Mammary epithelial cell (primary cell): Measurements from ENCODE around the gene ADAM15.
A peak's percentile ranks its signal among the peaks of the same experiment; 100 is the strongest.

Experiments
- EZH2 ChIP-seq: IDR thresholded peaks from 2 replicates; pipeline ENCODE4 v1.6.1; 2012; ENCODE audit warnings: low read length, inconsistent platforms, borderline replicate concordance
- TF ChIP-seq, protein P1 (sequence below), 2 donors: IDR thresholded peaks in 1 of 2; conservative IDR thresholded peaks in 1 of 2; 2 replicates each; pipeline ENCODE4 v1.5.1; 2011 to 2012; ENCODE audit warnings: inconsistent platforms in 2 of 2, low read length in 2 of 2, mild to moderate bottlenecking in 2 of 2, control low read depth in 1 of 2, low read depth in 1 of 2; ENCODE audit not compliant: insufficient read depth in 1 of 2; ENCODE audit errors: extremely low read depth in 1 of 2

- TF ChIP-seq, protein P1, sequence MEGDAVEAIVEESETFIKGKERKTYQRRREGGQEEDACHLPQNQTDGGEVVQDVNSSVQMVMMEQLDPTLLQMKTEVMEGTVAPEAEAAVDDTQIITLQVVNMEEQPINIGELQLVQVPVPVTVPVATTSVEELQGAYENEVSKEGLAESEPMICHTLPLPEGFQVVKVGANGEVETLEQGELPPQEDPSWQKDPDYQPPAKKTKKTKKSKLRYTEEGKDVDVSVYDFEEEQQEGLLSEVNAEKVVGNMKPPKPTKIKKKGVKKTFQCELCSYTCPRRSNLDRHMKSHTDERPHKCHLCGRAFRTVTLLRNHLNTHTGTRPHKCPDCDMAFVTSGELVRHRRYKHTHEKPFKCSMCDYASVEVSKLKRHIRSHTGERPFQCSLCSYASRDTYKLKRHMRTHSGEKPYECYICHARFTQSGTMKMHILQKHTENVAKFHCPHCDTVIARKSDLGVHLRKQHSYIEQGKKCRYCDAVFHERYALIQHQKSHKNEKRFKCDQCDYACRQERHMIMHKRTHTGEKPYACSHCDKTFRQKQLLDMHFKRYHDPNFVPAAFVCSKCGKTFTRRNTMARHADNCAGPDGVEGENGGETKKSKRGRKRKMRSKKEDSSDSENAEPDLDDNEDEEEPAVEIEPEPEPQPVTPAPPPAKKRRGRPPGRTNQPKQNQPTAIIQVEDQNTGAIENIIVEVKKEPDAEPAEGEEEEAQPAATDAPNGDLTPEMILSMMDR (conservative IDR thresholded peaks at IDR 0.05 in 1 of 2, IDR thresholded peaks at IDR 0.05 in 1 of 2; ENCODE audit: extremely low read depth in 1 of 2, insufficient read depth in 1 of 2, low read depth in 1 of 2, low read length in 2 of 2), result peak; percentile 46 to 67
- no peak for TF ChIP-seq EZH2
Observed at GRCh38 chr1:155093911-155094621, 43.0 kb downstream of the ADAM15 start.
